Effector CD8-positive, alpha-beta T cell (primary cell): ENCODE measurements around the gene GORASP1.

Source experiments
- DNase-seq: peaks from one replicate; lab custom pipeline; 2025; lab: John Stamatoyannopoulos, UW

Gene GORASP1

GRCh38 chr3:39125841-39126500 lies 18.5 kb upstream of the GORASP1 start:
- DNase-seq, result no peak

GRCh38 chr3:39124876-39125840 lies 17.7 kb upstream of the GORASP1 start:
- DNase-seq, result no peak

- DNase-seq, result no peak
These were observed 15.4 kb upstream of the GORASP1 start for GRCh38 chr3:39122813-39123212.

GRCh38 chr3:39121621-39122020 lies 14.2 kb upstream of the GORASP1 start:
- DNase-seq, result no peak

- DNase-seq, result no peak
These were observed 11.7 kb upstream of the GORASP1 start for GRCh38 chr3:39118931-39119660.

GRCh38 chr3:39118079-39118478 lies 10.7 kb upstream of the GORASP1 start:
- no peak for DNase-seq

GRCh38 chr3:39115870-39116269 lies 8.4 kb upstream of the GORASP1 start:
- DNase-seq, result no peak

GRCh38 chr3:39114456-39114855 lies 7.0 kb upstream of the GORASP1 start:
- DNase-seq, result no peak

GRCh38 chr3:39113291-39113690 lies 5.9 kb upstream of the GORASP1 start:
- no peak for DNase-seq

- no peak for DNase-seq
These were observed 5.1 kb upstream of the GORASP1 start for GRCh38 chr3:39112535-39112934.

GRCh38 chr3:39112113-39112512 lies 4.7 kb upstream of the GORASP1 start:
- no peak for DNase-seq

GRCh38 chr3:39110041-39110639 lies 2.7 kb upstream of the GORASP1 start:
- no peak for DNase-seq

- DNase-seq, result no peak
These were observed 1.7 kb upstream of the GORASP1 start for GRCh38 chr3:39109086-39109485.

GRCh38 chr3:39108200-39108710 lies 828 bp upstream of the GORASP1 start:
- DNase-seq, result no peak

- DNase-seq, result no peak
These were observed 508 bp downstream of the GORASP1 start for GRCh38 chr3:39106851-39107387.

GRCh38 chr3:39106281-39106811 lies 1.1 kb downstream of the GORASP1 start:
- no peak for DNase-seq

- DNase-seq, result no peak
These were observed 1.8 kb downstream of the GORASP1 start for GRCh38 chr3:39105687-39106063.

- no peak for DNase-seq
These were observed 2.3 kb downstream of the GORASP1 start for GRCh38 chr3:39104961-39105686.

- no peak for DNase-seq
These were observed 3.5 kb downstream of the GORASP1 start for GRCh38 chr3:39103791-39104552.

- no peak for DNase-seq
These were observed 4.1 kb downstream of the GORASP1 start for GRCh38 chr3:39103324-39103693.
